DND-41 (cell line): ENCODE measurements around the gene GRM3.

Experiments used
- EZH2 ChIP-seq: IDR thresholded peaks from 3 replicates; pipeline ENCODE4 v1.6.1; 2012; ENCODE audit warnings: borderline replicate concordance, low read depth, mild to moderate bottlenecking, moderate library complexity, low read length, inconsistent platforms; ENCODE audit not compliant: severe bottlenecking
- TF ChIP-seq, protein P1 (sequence below): IDR thresholded peaks from 2 replicates; pipeline ENCODE4 v1.5.1; 2012; ENCODE audit warnings: borderline replicate concordance, low read length, moderate library complexity, mild to moderate bottlenecking; ENCODE audit not compliant: poor library complexity, severe bottlenecking; ENCODE audit errors: extremely low read depth

DNA sequence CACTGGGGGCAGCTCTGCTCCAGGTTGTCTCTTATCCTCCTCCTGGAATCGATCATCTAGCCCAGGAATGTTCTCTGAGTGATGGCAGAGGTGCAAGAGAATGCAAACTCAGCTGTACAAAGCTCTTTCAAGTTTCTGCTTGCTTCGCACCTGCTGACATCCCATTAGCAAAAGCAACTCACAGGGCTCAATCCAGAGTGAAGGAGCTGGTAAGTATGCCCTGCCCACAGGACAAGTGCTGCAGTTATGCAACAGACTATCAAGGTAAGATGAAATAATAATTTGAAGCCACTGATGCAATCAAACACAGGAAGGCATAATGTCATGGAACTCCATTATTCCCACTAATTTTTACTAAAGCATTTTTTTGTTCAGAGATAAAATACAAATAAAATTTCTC lies 122.2 kb downstream of the GRM3 start:
- TF ChIP-seq, protein P1, sequence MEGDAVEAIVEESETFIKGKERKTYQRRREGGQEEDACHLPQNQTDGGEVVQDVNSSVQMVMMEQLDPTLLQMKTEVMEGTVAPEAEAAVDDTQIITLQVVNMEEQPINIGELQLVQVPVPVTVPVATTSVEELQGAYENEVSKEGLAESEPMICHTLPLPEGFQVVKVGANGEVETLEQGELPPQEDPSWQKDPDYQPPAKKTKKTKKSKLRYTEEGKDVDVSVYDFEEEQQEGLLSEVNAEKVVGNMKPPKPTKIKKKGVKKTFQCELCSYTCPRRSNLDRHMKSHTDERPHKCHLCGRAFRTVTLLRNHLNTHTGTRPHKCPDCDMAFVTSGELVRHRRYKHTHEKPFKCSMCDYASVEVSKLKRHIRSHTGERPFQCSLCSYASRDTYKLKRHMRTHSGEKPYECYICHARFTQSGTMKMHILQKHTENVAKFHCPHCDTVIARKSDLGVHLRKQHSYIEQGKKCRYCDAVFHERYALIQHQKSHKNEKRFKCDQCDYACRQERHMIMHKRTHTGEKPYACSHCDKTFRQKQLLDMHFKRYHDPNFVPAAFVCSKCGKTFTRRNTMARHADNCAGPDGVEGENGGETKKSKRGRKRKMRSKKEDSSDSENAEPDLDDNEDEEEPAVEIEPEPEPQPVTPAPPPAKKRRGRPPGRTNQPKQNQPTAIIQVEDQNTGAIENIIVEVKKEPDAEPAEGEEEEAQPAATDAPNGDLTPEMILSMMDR, result no peak
- no peak for TF ChIP-seq EZH2
